HepG2 (cell line): ENCODE results near the gene STC2. TPM values are rescaled to one million over a fixed set of nuclear protein-coding genes. Genes with fewer than 3 reads are reported as not detected.

Experiments
- ELF3 ChIP-seq: IDR thresholded peaks from 2 replicates; pipeline ENCODE4 v1.6.1; 2016; ENCODE audit warnings: missing genetic modification reagents, missing compliant biosample characterization
- FOXO1 ChIP-seq: sonication (generic); formaldehyde crosslinking; IDR thresholded peaks from 2 replicates; pipeline ENCODE4 v1.4.0; 2020; ENCODE audit warnings: missing genetic modification reagents
- GTF2F1 ChIP-seq: fragments of 150-350 bp; IDR thresholded peaks from 2 replicates; pipeline ENCODE4 v1.6.1; 2014; ENCODE audit warnings: low read length
- HOMEZ ChIP-seq: IDR thresholded peaks from 2 replicates; pipeline ENCODE4 v1.6.1; 2016; ENCODE audit warnings: low read depth
- JDP2 ChIP-seq: sonication (generic); formaldehyde crosslinking; IDR thresholded peaks from 2 replicates; pipeline ENCODE4 v1.8.1; 2022; ENCODE audit warnings: missing genetic modification reagents, borderline replicate concordance
- KDM1A ChIP-seq: IDR thresholded peaks from 2 replicates; pipeline ENCODE4 v1.6.1; 2016; ENCODE audit warnings: missing compliant biosample characterization
- PCBP2 ChIP-seq: fragments of 200-400 bp; formaldehyde crosslinking; optimal IDR thresholded peaks from 2 replicates; pipeline ENCODE3; 2018; ENCODE audit warnings: low read length, low read depth; ENCODE audit not compliant: poor library complexity, severe bottlenecking
- PITX1 ChIP-seq: sonication (generic); formaldehyde crosslinking; IDR thresholded peaks from 2 replicates; pipeline ENCODE4 v1.5.1; 2020; ENCODE audit warnings: mild to moderate bottlenecking, missing genetic modification reagents
- SMC3 ChIP-seq: IDR thresholded peaks from 2 replicates; pipeline ENCODE4 v1.6.1; 2011; ENCODE audit warnings: low read length, improper control_type of control experiment
- THAP8 ChIP-seq: sonication (generic); formaldehyde crosslinking; IDR thresholded peaks from 2 replicates; pipeline ENCODE4 v1.5.1; 2020; ENCODE audit warnings: missing genetic modification reagents, mild to moderate bottlenecking, borderline replicate concordance
- THYN1 ChIP-seq: sonication (generic); formaldehyde crosslinking; IDR thresholded peaks from 2 replicates; pipeline ENCODE4 v1.8.1; 2023; ENCODE audit warnings: low read depth, mild to moderate bottlenecking, moderate library complexity, missing genetic modification reagents, borderline replicate concordance
- ZFP36 ChIP-seq: fragments of 150-350 bp; IDR thresholded peaks from 2 replicates; pipeline ENCODE4 v1.6.1; 2018; ENCODE audit warnings: borderline replicate concordance, low read length, low read depth; ENCODE audit not compliant: partially characterized antibody
- ZFP36L2 ChIP-seq: sonication (generic); formaldehyde crosslinking; IDR thresholded peaks from 2 replicates; pipeline ENCODE4 v1.4.0; 2020; ENCODE audit warnings: missing genetic modification reagents
- ZNF564 ChIP-seq: sonication (generic); formaldehyde crosslinking; IDR thresholded peaks from 2 replicates; pipeline ENCODE4 v1.8.1; 2023; ENCODE audit warnings: mild to moderate bottlenecking, missing genetic modification reagents
- ZNF782 ChIP-seq: sonication (generic); formaldehyde crosslinking; IDR thresholded peaks from 2 replicates; pipeline ENCODE4 v1.4.0; 2020; ENCODE audit warnings: missing genetic modification reagents, mild to moderate bottlenecking, borderline replicate concordance
- polyA plus RNA-seq, 8 experiments: library from polyadenylated mRNA; depleted of rRNA in 3 of 8; stranded (reverse) in 7 of 8; unstranded in 1 of 8; fragments of >200 nt; fragmentation: Illumina TruSeq in 4 of 8; extraction: Trizol in 4 of 8; gene quantifications; 2 replicates each; pipeline versions ENCODE4 v1.2.1 to v1.2.3, GENCODE V29; 2011 to 2016; ENCODE audit warnings: low read depth in 4 of 8, missing spikeins in 1 of 8, mixed read lengths in 1 of 8; ENCODE audit not compliant: insufficient read depth in 1 of 8
- total RNA-seq, 5 experiments: library from RNA; depleted of rRNA; stranded (reverse); fragments of >200 nt; fragmentation: Illumina TruSeq; extraction: Trizol; gene quantifications; 2 replicates each; pipeline ENCODE4 v1.2.3, GENCODE V29; 2016; ENCODE audit warnings: low read depth in 1 of 5
- TF ChIP-seq, protein P1 (sequence below): sonication (generic); formaldehyde crosslinking; IDR thresholded peaks from 2 replicates; pipeline ENCODE4 v1.4.0; 2020; ENCODE audit warnings: missing genetic modification reagents, borderline replicate concordance
- TF ChIP-seq, protein P2 (sequence below): IDR thresholded peaks from 2 replicates; pipeline ENCODE4 v1.6.1; 2012; ENCODE audit warnings: inconsistent platforms
- TF ChIP-seq, protein P3 (sequence below): sonication (generic); formaldehyde crosslinking; IDR thresholded peaks from 2 replicates; pipeline ENCODE4 v1.4.0; 2020; ENCODE audit warnings: missing genetic modification reagents
- TF ChIP-seq, protein P4 (sequence below): sonication (generic); formaldehyde crosslinking; IDR thresholded peaks from 2 replicates; pipeline ENCODE4 v1.4.0; 2020; ENCODE audit warnings: missing genetic modification reagents

Gene STC2
- total and polyA plus RNA-seq, 2 of the 13 experiments (the other 11 are each of a cell fraction or from before 2014, with no cell fraction given): 27.1 to 69.2 TPM

DNA sequence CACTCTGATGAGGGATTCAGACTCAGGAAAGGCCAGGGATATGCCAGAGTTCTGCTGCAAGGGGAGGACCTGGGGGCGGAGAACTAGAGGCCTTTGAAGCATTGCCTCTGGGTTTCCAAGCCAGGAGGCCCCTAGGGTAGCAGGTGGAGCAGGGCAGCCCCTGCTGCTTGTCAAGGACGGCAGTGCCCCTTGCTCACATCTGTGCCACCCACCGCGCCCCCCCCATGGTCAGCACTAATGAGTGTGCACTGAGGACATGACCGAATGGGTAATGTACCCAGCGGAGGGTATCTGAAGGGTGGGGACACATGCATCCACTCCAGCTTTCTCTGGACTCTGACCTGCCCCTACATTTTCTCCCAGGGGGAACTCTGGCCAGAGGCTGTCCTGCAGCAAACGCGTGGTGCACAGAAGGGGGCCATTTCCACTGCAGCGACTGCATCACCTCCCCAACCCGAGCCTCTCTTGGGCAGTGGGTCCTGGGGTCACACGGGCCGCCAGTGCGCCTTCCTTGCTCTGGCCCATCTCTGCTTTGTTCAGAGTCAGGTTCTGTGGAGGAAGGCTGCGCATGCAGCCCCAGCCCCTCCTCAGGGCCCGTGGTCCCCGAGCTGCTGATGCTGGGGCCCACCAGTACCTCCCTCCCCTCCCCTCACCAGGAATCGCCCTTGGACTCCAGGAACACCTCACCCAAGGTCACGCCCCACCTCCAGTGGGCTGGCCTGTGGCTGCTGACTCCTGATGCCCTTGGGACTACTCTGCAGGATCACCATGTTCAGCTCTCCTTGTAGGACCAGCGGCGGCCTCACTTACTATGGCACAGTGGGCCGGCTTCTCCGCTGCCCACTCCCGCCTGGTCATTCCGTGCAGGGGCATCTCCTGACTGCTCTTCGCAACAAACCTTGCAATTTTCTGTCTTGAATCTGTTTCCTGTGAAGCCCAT lies 31.2 kb downstream of the STC2 start (continued):
- TF ChIP-seq, protein P1, sequence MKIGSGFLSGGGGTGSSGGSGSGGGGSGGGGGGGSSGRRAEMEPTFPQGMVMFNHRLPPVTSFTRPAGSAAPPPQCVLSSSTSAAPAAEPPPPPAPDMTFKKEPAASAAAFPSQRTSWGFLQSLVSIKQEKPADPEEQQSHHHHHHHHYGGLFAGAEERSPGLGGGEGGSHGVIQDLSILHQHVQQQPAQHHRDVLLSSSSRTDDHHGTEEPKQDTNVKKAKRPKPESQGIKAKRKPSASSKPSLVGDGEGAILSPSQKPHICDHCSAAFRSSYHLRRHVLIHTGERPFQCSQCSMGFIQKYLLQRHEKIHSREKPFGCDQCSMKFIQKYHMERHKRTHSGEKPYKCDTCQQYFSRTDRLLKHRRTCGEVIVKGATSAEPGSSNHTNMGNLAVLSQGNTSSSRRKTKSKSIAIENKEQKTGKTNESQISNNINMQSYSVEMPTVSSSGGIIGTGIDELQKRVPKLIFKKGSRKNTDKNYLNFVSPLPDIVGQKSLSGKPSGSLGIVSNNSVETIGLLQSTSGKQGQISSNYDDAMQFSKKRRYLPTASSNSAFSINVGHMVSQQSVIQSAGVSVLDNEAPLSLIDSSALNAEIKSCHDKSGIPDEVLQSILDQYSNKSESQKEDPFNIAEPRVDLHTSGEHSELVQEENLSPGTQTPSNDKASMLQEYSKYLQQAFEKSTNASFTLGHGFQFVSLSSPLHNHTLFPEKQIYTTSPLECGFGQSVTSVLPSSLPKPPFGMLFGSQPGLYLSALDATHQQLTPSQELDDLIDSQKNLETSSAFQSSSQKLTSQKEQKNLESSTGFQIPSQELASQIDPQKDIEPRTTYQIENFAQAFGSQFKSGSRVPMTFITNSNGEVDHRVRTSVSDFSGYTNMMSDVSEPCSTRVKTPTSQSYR (CRISPR knock-in tag): no peak
- TF ChIP-seq ZFP36L2 (CRISPR knock-in tag): no peak
- TF ChIP-seq GTF2F1: no peak
- no peak for TF ChIP-seq KDM1A (CRISPR knock-in tag)
- TF ChIP-seq, protein P2, sequence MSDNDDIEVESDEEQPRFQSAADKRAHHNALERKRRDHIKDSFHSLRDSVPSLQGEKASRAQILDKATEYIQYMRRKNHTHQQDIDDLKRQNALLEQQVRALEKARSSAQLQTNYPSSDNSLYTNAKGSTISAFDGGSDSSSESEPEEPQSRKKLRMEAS: peak; percentile 58
- TF ChIP-seq, protein P3, sequence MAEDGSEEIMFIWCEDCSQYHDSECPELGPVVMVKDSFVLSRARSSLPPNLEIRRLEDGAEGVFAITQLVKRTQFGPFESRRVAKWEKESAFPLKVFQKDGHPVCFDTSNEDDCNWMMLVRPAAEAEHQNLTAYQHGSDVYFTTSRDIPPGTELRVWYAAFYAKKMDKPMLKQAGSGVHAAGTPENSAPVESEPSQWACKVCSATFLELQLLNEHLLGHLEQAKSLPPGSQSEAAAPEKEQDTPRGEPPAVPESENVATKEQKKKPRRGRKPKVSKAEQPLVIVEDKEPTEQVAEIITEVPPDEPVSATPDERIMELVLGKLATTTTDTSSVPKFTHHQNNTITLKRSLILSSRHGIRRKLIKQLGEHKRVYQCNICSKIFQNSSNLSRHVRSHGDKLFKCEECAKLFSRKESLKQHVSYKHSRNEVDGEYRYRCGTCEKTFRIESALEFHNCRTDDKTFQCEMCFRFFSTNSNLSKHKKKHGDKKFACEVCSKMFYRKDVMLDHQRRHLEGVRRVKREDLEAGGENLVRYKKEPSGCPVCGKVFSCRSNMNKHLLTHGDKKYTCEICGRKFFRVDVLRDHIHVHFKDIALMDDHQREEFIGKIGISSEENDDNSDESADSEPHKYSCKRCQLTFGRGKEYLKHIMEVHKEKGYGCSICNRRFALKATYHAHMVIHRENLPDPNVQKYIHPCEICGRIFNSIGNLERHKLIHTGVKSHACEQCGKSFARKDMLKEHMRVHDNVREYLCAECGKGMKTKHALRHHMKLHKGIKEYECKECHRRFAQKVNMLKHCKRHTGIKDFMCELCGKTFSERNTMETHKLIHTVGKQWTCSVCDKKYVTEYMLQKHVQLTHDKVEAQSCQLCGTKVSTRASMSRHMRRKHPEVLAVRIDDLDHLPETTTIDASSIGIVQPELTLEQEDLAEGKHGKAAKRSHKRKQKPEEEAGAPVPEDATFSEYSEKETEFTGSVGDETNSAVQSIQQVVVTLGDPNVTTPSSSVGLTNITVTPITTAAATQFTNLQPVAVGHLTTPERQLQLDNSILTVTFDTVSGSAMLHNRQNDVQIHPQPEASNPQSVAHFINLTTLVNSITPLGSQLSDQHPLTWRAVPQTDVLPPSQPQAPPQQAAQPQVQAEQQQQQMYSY (CRISPR knock-in tag): no peak
- no peak for TF ChIP-seq ELF3 (CRISPR knock-in tag)
- TF ChIP-seq SMC3: no peak
- no peak for TF ChIP-seq ZFP36
- no peak for TF ChIP-seq ZNF564 (CRISPR knock-in tag)
- no peak for TF ChIP-seq THYN1 (CRISPR knock-in tag)
- TF ChIP-seq FOXO1 (CRISPR knock-in tag): no peak
- TF ChIP-seq PCBP2: no peak
- TF ChIP-seq, protein P4, sequence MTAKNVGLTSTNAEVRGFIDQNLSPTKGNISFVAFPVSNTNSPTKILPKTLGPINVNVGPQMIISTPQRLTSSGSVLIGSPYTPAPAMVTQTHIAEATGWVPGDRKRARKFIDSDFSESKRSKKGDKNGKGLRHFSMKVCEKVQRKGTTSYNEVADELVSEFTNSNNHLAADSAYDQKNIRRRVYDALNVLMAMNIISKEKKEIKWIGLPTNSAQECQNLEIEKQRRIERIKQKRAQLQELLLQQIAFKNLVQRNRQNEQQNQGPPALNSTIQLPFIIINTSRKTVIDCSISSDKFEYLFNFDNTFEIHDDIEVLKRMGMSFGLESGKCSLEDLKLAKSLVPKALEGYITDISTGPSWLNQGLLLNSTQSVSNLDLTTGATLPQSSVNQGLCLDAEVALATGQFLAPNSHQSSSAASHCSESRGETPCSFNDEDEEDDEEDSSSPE (CRISPR knock-in tag): no peak
- TF ChIP-seq PITX1 (CRISPR knock-in tag): peak; percentile 30; the same call in 1 of the 2 replicates
- no peak for TF ChIP-seq HOMEZ (CRISPR knock-in tag)
- TF ChIP-seq ZNF782: no peak
- no peak for TF ChIP-seq THAP8 (CRISPR knock-in tag)
- no peak for TF ChIP-seq JDP2 (CRISPR knock-in tag)
